Neural progenitor cell (in vitro differentiated cells): ENCODE measurements around the gene CFAP299.

Experiments
- EZH2phosphoT487 ChIP-seq: fragments of 200-600 bp; sonication (generic); IDR thresholded peaks from 2 replicates; pipeline ENCODE4 v1.6.1; 2017; ENCODE audit warnings: antibody characterized with exemption
- TF ChIP-seq, protein P1 (sequence below): fragments of 200-600 bp; sonication (generic); IDR thresholded peaks from 2 replicates; pipeline ENCODE4 v1.5.1; 2017; ENCODE audit warnings: antibody characterized with exemption, mild to moderate bottlenecking

DNA sequence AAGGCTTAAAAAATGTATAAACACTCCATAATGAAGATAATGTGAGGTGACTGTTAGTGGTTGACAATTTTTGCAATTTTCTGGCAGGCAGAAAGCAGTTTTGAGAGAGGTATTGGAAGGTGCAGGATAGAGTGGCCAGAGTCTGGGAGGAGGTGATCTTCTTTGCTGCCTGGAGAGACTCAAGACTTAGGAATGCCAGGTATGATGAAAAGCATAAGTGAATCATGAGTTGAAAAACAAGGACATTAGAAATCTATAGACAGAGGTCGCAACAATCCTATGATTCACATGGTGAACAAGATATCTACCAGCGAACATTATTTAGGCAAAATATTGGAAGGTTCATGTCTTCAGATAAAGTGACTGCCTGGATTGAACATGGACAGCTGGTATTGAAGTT lies 118.5 kb downstream of the CFAP299 start:
- TF ChIP-seq, protein P1, sequence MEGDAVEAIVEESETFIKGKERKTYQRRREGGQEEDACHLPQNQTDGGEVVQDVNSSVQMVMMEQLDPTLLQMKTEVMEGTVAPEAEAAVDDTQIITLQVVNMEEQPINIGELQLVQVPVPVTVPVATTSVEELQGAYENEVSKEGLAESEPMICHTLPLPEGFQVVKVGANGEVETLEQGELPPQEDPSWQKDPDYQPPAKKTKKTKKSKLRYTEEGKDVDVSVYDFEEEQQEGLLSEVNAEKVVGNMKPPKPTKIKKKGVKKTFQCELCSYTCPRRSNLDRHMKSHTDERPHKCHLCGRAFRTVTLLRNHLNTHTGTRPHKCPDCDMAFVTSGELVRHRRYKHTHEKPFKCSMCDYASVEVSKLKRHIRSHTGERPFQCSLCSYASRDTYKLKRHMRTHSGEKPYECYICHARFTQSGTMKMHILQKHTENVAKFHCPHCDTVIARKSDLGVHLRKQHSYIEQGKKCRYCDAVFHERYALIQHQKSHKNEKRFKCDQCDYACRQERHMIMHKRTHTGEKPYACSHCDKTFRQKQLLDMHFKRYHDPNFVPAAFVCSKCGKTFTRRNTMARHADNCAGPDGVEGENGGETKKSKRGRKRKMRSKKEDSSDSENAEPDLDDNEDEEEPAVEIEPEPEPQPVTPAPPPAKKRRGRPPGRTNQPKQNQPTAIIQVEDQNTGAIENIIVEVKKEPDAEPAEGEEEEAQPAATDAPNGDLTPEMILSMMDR = no peak
- no peak for TF ChIP-seq EZH2phosphoT487
